ENCODE measurements around the gene UBA5.

GRCh38 chr3:132630612-132631011 is 29.5 kb upstream of the UBA5 start:
- TF ChIP-seq CTCF (IDR thresholded peaks at IDR 0.05; ENCODE audit: low read length) (no peak), EZH2 (optimal IDR thresholded peaks at IDR 0.05; ENCODE audit: low read depth, low read length) (no peak), EZH2phosphoT487 (IDR thresholded peaks at IDR 0.05; ENCODE audit: low read length) (no peak)
